ENCODE results near the gene TMEM129.

The TMEM129 gene

GRCh38 chr4:1757836-1758235, 36.7 kb upstream of the TMEM129 start:
- no peak for DNase-seq

- no peak for DNase-seq
Measured at GRCh38 chr4:1756893-1757779, 36.0 kb upstream of the TMEM129 start.

GRCh38 chr4:1756079-1756478, 35.0 kb upstream of the TMEM129 start:
- DNase-seq, result no peak

- DNase-seq, result no peak
Measured at GRCh38 chr4:1755297-1755696, 34.2 kb upstream of the TMEM129 start.

GRCh38 chr4:1754336-1754735, 33.2 kb upstream of the TMEM129 start:
- DNase-seq, result no peak

GRCh38 chr4:1753697-1754311, 32.7 kb upstream of the TMEM129 start:
- no peak for DNase-seq

GRCh38 chr4:1753294-1753696, 32.2 kb upstream of the TMEM129 start:
- no peak for DNase-seq

- DNase-seq, result no peak
Measured at GRCh38 chr4:1752284-1753041, 31.3 kb upstream of the TMEM129 start.

GRCh38 chr4:1751919-1752283, 30.8 kb upstream of the TMEM129 start:
- no peak for DNase-seq

- no peak for DNase-seq
Measured at GRCh38 chr4:1751155-1751918, 30.2 kb upstream of the TMEM129 start.

GRCh38 chr4:1750381-1751154, 29.4 kb upstream of the TMEM129 start:
- no peak for DNase-seq

GRCh38 chr4:1749826-1750225, 28.7 kb upstream of the TMEM129 start:
- DNase-seq, result no peak

GRCh38 chr4:1749370-1749769, 28.2 kb upstream of the TMEM129 start:
- DNase-seq, result no peak

- peak; percentile 50 for DNase-seq
Measured at GRCh38 chr4:1748465-1748995, 27.4 kb upstream of the TMEM129 start.

GRCh38 chr4:1747603-1747967, 26.5 kb upstream of the TMEM129 start:
- no peak for DNase-seq

GRCh38 chr4:1746919-1747602, 25.9 kb upstream of the TMEM129 start:
- no peak for DNase-seq

GRCh38 chr4:1746265-1746691, 25.2 kb upstream of the TMEM129 start:
- peak; percentile 56 for DNase-seq

GRCh38 chr4:1745697-1746096, 24.6 kb upstream of the TMEM129 start:
- no peak for DNase-seq

GRCh38 chr4:1745165-1745564, 24.0 kb upstream of the TMEM129 start:
- DNase-seq, result no peak

- no peak for DNase-seq
Measured at GRCh38 chr4:1744552-1744951, 23.4 kb upstream of the TMEM129 start.

- DNase-seq, result no peak
Measured at GRCh38 chr4:1743975-1744374, 22.9 kb upstream of the TMEM129 start.

Measured in NCI-H345 (cell line).